DND-41 (cell line): ENCODE measurements around the gene ZIC4.

Source experiments
- ATAC-seq: fragments of 200-7000 bp; cut with Tn5 transposase; 3 replicates; pipeline ENCODE4 v1.9.1; 2021; ENCODE audit warnings: low read depth; ENCODE audit not compliant: insufficient read depth
- DNase-seq: peaks from one replicate; pipeline ENCODE4 v3.0.0-alpha.2; 2020
- H2AFZ ChIP-seq: 2 replicates; pipeline ENCODE4 v1.6.0; 2012; ENCODE audit warnings: low read depth, low read length
- H3K27ac ChIP-seq: 2 replicates; pipeline ENCODE4 v1.5.1; 2012; ENCODE audit warnings: low read length, inconsistent platforms
- H3K27me3 ChIP-seq: fragments of 200-600 bp; sonication (generic); 2 replicates; pipeline ENCODE4 v1.6.0; 2012; ENCODE audit warnings: low read length, mild to moderate bottlenecking, inconsistent platforms; ENCODE audit not compliant: insufficient read depth, poor library complexity
- H3K36me3 ChIP-seq: 2 replicates; pipeline ENCODE4 v1.5.1; 2012; ENCODE audit warnings: low read length, inconsistent platforms; ENCODE audit not compliant: insufficient read depth
- H3K4me1 ChIP-seq: 2 replicates; pipeline ENCODE4 v1.5.1; 2012; ENCODE audit warnings: mild to moderate bottlenecking, low read length; ENCODE audit not compliant: insufficient read depth
- H3K4me2 ChIP-seq: 2 replicates; pipeline ENCODE4 v1.6.0; 2012; ENCODE audit warnings: mild to moderate bottlenecking, moderate library complexity, low read length, inconsistent platforms; ENCODE audit not compliant: insufficient read depth
- H3K4me3 ChIP-seq, 2 experiments: fragments of 200-600 bp in 1 of 2; shearing (Covaris generic) in 1 of 2; 2 replicates each; pipeline ENCODE4 v1.5.1; 2012 to 2016; ENCODE audit warnings: inconsistent platforms in 2 of 2, low read length in 2 of 2, mild to moderate bottlenecking in 2 of 2, low read depth in 1 of 2, moderate library complexity in 1 of 2
- H3K79me2 ChIP-seq: 2 replicates; pipeline ENCODE4 v1.6.0; 2012; ENCODE audit warnings: low read length, inconsistent platforms; ENCODE audit not compliant: insufficient read depth
- H3K9ac ChIP-seq: 2 replicates; pipeline ENCODE4 v1.6.0; 2012; ENCODE audit warnings: low read depth, mild to moderate bottlenecking, inconsistent platforms, low read length, moderate library complexity
- H3K9me3 ChIP-seq: 2 replicates; pipeline ENCODE4 v1.5.1; 2012; ENCODE audit warnings: low read length, moderate library complexity, mild to moderate bottlenecking, inconsistent platforms; ENCODE audit not compliant: insufficient read depth, severe bottlenecking
- H4K20me1 ChIP-seq: 2 replicates; pipeline ENCODE4 v1.6.0; 2012; ENCODE audit warnings: low read length; ENCODE audit not compliant: insufficient read depth
- EZH2 ChIP-seq: IDR thresholded peaks from 3 replicates; pipeline ENCODE4 v1.6.1; 2012; ENCODE audit warnings: borderline replicate concordance, low read depth, mild to moderate bottlenecking, moderate library complexity, low read length, inconsistent platforms; ENCODE audit not compliant: severe bottlenecking
- TF ChIP-seq, protein P1 (sequence below): IDR thresholded peaks from 2 replicates; pipeline ENCODE4 v1.5.1; 2012; ENCODE audit warnings: borderline replicate concordance, low read length, moderate library complexity, mild to moderate bottlenecking; ENCODE audit not compliant: poor library complexity, severe bottlenecking; ENCODE audit errors: extremely low read depth

Gene ZIC4

GRCh38 chr3:147410526-147411237 lies 4.3 kb upstream of the ZIC4 start:
- Histone ChIP-seq H3K4me2 (no peak overlapping the region), H3K27ac (no peak overlapping the region), H3K4me1 (no peaks in the 10 kb centered on the region), H3K36me3 (no peaks in the 10 kb centered on the region), H3K9me3 (peaks cover 10% of the 10 kb centered on the region), H3K79me2 (no peaks in the 10 kb centered on the region), H4K20me1 (no peaks in the 10 kb centered on the region), H2AFZ (no peak overlapping the region), H3K9ac (no peak overlapping the region), H3K4me3 (no peak overlapping the region), H3K27me3 (no peaks in the 10 kb centered on the region)
- DNase-seq, result no peak
- ATAC-seq, result no peak
- TF ChIP-seq, protein P1, sequence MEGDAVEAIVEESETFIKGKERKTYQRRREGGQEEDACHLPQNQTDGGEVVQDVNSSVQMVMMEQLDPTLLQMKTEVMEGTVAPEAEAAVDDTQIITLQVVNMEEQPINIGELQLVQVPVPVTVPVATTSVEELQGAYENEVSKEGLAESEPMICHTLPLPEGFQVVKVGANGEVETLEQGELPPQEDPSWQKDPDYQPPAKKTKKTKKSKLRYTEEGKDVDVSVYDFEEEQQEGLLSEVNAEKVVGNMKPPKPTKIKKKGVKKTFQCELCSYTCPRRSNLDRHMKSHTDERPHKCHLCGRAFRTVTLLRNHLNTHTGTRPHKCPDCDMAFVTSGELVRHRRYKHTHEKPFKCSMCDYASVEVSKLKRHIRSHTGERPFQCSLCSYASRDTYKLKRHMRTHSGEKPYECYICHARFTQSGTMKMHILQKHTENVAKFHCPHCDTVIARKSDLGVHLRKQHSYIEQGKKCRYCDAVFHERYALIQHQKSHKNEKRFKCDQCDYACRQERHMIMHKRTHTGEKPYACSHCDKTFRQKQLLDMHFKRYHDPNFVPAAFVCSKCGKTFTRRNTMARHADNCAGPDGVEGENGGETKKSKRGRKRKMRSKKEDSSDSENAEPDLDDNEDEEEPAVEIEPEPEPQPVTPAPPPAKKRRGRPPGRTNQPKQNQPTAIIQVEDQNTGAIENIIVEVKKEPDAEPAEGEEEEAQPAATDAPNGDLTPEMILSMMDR, result no peak
- TF ChIP-seq EZH2, result no peak

DNA sequence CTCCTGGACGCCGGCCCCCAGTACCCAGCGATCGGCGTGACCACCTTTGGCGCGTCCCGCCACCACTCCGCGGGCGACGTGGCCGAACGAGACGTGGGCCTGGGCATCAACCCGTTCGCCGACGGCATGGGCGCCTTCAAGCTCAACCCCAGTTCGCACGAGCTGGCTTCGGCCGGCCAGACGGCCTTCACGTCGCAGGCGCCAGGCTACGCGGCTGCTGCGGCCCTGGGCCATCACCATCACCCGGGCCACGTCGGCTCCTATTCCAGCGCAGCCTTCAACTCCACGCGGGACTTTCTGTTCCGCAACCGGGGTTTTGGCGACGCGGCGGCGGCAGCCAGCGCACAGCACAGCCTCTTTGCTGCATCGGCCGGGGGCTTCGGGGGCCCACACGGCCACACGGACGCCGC lies 3.8 kb upstream of the ZIC4 start:
- Histone ChIP-seq H3K36me3 (no peaks in the 10 kb centered on the region), H2AFZ (no peak overlapping the region), H3K4me2 (no peak overlapping the region), H3K4me3 (no peak overlapping the region), H3K4me1 (no peaks in the 10 kb centered on the region), H3K27ac (no peak overlapping the region), H3K9me3 (peaks cover 10% of the 10 kb centered on the region), H3K79me2 (no peaks in the 10 kb centered on the region), H4K20me1 (no peaks in the 10 kb centered on the region), H3K9ac (no peak overlapping the region), H3K27me3 (no peaks in the 10 kb centered on the region)
- DNase-seq (no peak), ATAC-seq (no peak)
- TF ChIP-seq, protein P1, result no peak
- TF ChIP-seq EZH2, result no peak

DNA sequence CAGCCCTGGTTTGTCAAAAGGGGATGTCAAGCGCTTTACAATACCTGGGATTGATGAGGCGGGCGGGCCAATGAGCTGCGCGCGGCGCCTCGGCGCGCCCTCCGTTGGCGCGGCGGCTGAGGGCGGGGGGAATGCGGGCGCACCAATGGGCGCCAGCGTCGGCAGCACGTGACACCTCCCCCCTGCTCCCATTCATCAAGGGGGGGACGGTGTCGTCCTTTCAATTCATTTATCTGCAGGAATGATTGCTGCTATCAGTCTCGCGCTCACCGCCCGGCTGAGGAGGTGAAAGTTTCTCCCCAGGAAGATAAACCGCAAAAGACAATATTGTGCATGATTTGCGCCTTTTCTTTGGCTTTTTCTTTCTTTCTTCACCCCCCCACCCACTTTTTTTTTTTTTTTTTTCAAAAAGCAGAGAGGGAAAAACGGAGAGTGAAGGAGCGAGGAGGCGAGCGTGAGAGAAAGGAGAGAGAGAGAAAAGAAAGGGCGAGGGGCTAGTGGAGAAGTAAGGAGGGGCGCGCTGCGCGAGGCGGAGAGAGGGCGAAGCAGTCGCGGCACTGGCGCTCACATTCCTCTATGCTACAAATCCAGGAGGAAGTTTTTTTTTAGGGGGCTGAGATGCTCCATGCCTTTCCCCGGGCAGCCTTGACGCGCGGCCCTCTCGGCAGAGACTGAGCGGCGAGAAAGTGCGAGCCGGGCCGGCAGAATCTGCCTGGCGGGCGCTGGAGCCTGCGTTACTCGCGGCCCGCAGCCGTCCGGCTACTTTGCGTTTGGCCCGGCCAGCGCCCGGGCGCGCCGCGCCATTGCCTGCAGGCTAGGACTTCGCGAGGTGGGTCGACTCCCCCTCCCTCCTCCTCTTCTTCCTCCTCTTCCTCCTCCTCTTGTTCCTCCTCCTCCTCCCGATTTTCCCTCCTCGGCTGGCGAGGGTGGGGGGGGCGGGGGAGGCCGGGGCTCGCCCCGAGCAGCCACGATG lies 3.1 kb upstream of the ZIC4 start, which contains the start of gene ZIC1:
TSS of gene ZIC1 (plus strand) at position 223 of the 973 bp plus-strand sequence. CDS start at position 971, 748 bp downstream.
- no peaks in the 10 kb centered on the region for H3K4me1 ChIP-seq
- H3K4me3 ChIP-seq, result no peak within 1 kb of the TSS
- H3K27ac ChIP-seq, result no peak within 1 kb of the TSS

More for the DNA sequence above, 3.1 kb upstream of the ZIC4 start, which contains the start of gene ZIC1:
- Histone ChIP-seq H3K9me3 (peaks cover 10% of the 10 kb centered on the region), H3K27me3 (no peaks in the 10 kb centered on the region), H3K79me2 (no peaks in the 10 kb centered on the region), H3K9ac (no peak within 1 kb of the TSS), H3K36me3 (no peaks in the 10 kb centered on the region), H4K20me1 (no peaks in the 10 kb centered on the region), H3K4me2 (no peak within 1 kb of the TSS), H2AFZ (no peak within 1 kb of the TSS)
- DNase-seq (no peak), ATAC-seq (no peak)
- TF ChIP-seq, protein P1, result no peak
- no peak for TF ChIP-seq EZH2
